ENCODE measurements around the gene TXNL4A. TPM values are rescaled to one million over a fixed set of nuclear protein-coding genes. Genes with fewer than 3 reads are reported as not detected.

Gene TXNL4A
- total RNA-seq, 2 experiments from 2014 or later = 185 to 186 TPM

DNA sequence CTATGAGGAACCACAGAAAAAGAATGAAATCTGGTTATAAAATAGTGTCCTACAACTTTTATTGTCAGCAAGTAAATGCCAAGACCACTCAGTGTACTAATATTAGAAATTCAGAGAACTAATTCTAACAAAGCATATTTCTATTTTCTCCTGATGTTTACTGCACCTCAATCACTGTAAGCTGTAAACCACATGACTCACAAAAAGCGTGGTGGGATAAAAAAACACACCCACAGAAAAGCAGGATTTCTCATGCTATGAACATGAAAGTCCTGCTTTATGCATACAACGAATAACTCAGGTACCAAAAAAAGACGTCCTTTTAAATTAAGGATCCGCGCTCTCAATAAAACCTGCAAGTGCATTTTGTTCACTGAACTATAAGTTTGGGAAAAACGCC lies 797 bp downstream of the TXNL4A start:
- no peak for DNase-seq
- H3K36me3 Mint-ChIP-seq (ENCODE audit: low read depth) = peaks cover 23% of the 10 kb centered on the region
- H3K4me3 Mint-ChIP-seq = peak overlapping the region; percentile 85
- no peaks in the 10 kb centered on the region for H3K9me3 Mint-ChIP-seq
- intact Hi-C loops (cut with micrococcal nuclease) = no loop called here
- CTCF ChIA-PET = interaction anchor here (0.6 to 1.5 kb wide), 4 partner anchors 12 to 123 kb away, joined by 3 to 4 read pairs (median 4); no protein-coding TSS in a partner anchor
- no peaks in the 10 kb centered on the region for H3K27me3 Mint-ChIP-seq (ENCODE audit: low read depth)
- H3K4me1 Mint-ChIP-seq (ENCODE audit: low read depth) = peaks cover 43% of the 10 kb centered on the region
- H3K27ac Mint-ChIP-seq = peak overlapping the region; percentile 85

DNA sequence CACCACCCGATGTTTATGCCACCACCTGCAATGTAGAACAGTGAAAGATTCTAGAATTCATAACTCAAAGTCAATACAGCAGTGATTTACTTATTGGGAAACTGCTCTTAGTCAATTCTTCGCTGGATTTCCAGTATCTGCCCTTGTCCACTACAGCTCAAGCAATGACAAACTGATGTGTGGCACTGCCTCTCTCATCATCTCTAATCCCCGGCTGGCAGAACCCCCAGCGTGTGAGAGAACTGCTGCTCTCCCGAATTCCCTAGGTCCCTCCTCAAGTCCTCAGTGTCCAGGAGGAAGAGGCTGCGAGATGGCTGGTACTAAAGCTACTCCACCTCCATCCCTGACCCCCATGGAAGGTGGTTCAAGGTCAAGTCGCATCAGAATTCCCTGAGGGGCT lies 1.6 kb downstream of the TXNL4A start:
- peaks cover 24% of the 10 kb centered on the region for H3K36me3 Mint-ChIP-seq (ENCODE audit: low read depth)
- no peaks in the 10 kb centered on the region for H3K27me3 Mint-ChIP-seq (ENCODE audit: low read depth)
- H3K27ac Mint-ChIP-seq = peak overlapping the region; percentile 85
- H3K4me1 Mint-ChIP-seq (ENCODE audit: low read depth) = peaks cover 52% of the 10 kb centered on the region
- H3K9me3 Mint-ChIP-seq = no peaks in the 10 kb centered on the region
- peak overlapping the region; percentile 85 for H3K4me3 Mint-ChIP-seq
- CTCF ChIA-PET = interaction anchor here (0.6 to 1.5 kb wide), 3 partner anchors 12 to 123 kb away, joined by 3 to 4 read pairs (median 4); no protein-coding TSS in a partner anchor
- intact Hi-C loops (cut with micrococcal nuclease) = no loop called here
- no peak for DNase-seq

DNA sequence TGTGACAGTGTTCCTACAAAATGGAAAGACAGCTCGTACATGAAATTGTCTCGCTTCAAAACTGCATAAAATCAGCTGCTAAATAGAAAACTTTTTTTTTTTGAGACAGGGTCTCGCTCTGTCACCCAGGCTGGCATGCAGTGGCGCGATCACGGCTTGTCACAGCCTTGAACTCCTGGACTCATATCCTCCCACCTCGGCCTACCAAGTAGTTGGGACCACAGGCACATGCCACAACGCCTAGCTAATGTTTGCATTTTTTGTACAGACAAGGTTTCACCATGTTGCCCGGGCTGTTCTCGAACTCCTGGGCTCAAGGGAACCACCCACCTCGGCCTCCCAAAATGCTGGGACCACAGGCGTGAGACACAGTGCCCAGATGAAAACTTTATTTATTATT lies 3.2 kb downstream of the TXNL4A start:
- peaks cover 24% of the 10 kb centered on the region for H3K36me3 Mint-ChIP-seq (ENCODE audit: low read depth)
- intact Hi-C loops (cut with micrococcal nuclease) = no loop called here

DNA sequence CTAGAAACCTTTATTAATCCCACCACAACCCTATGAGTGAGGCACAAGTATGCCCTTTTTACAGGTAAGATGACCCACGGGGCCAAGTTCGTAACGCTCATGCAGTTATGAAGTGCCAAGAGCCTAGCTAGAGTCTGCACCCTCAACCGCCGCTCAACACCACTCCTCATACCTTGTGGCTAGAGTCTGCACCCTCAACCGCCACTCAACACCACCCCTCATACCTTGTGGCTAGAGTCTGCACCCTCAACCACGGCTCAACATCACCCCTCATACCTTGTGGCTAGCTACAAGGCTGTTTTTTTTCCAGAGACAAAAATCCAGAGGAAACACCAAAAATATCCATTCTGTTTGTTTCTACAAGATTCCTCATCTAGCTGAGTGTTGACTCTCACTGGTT lies 4.6 kb downstream of the TXNL4A start:
- H3K4me3 Mint-ChIP-seq = peak overlapping the region; percentile 2
- H3K27me3 Mint-ChIP-seq (ENCODE audit: low read depth) = no peaks in the 10 kb centered on the region
- H3K36me3 Mint-ChIP-seq (ENCODE audit: low read depth) = peaks cover 31% of the 10 kb centered on the region
- CTCF ChIA-PET = interaction anchor here (0.6 kb wide), 1 partner anchor 29 kb away, joined by 3 read pairs; no protein-coding TSS in a partner anchor
- intact Hi-C loops (cut with micrococcal nuclease) = loop anchor here (2.0 kb wide), 1 partner anchor 171 kb away; no protein-coding TSS in a partner anchor
- H3K9me3 Mint-ChIP-seq = no peaks in the 10 kb centered on the region
- DNase-seq = no peak
- peaks cover 69% of the 10 kb centered on the region for H3K4me1 Mint-ChIP-seq (ENCODE audit: low read depth)
- peak overlapping the region; percentile 51 for H3K27ac Mint-ChIP-seq

More for the DNA sequence above, 3.2 kb downstream of the TXNL4A start:
- H3K9me3 Mint-ChIP-seq = no peaks in the 10 kb centered on the region
- H3K4me1 Mint-ChIP-seq (ENCODE audit: low read depth) = peaks cover 62% of the 10 kb centered on the region
- CTCF ChIA-PET = interaction anchor here (0.6 to 2.2 kb wide), 7 partner anchors 10 to 57 kb away, joined by 3 to 10 read pairs (median 3); partner anchors contain the start of gene HSBP1L1
- DNase-seq = no peak
- H3K27ac Mint-ChIP-seq = no peak overlapping the region
- H3K4me3 Mint-ChIP-seq = no peak overlapping the region
- no peaks in the 10 kb centered on the region for H3K27me3 Mint-ChIP-seq (ENCODE audit: low read depth)

DNA sequence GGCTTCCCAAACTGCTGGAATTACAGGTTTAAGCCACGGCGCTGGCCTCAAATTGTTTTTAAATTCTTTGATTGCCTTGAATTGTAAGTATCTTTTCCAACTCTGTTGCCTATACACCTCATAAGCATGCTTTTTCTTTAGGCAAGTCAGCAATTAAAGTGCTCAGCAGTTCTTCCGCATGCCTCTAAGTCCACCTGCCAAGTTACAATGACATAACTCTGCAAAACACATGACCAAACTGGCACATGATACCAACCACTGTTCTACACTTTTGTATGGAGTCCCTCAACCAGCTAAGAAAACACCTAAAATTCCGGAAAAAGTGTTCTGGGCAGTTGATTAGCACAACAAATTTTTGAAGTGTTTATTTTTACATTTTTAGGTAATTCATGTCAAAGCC lies 5.1 kb downstream of the TXNL4A start:
- intact Hi-C loops (cut with micrococcal nuclease) = loop anchor here (2.0 kb wide), 1 partner anchor 172 kb away; no protein-coding TSS in a partner anchor
- peak overlapping the region; percentile 71 for H3K27ac Mint-ChIP-seq
- H3K4me3 Mint-ChIP-seq = no peak overlapping the region
- no peaks in the 10 kb centered on the region for H3K9me3 Mint-ChIP-seq
- H3K36me3 Mint-ChIP-seq (ENCODE audit: low read depth) = peaks cover 31% of the 10 kb centered on the region
- no peak for DNase-seq
- CTCF ChIA-PET = no interaction called here
- no peaks in the 10 kb centered on the region for H3K27me3 Mint-ChIP-seq (ENCODE audit: low read depth)
- H3K4me1 Mint-ChIP-seq (ENCODE audit: low read depth) = peaks cover 69% of the 10 kb centered on the region

DNA sequence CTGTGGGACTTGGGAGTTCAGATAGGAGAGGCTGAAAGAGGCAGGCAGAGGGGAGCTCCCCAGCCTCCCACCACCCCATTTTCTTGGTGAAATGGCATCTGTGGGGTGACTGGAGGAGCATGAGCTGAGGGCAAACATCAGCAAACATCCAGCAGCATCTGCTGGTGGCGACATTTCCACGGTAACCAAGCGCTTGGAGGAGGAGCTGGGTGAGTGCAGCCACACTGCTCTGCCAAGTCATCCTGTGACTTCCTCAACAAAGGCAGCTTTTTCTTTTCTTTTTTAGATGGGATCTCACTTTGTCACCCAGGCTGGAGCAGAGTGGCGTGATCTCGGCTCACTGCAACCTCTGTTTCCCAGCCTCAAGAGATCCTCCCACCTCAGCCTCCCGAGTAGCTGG lies 5.6 kb downstream of the TXNL4A start:
- intact Hi-C loops (cut with micrococcal nuclease) = loop anchor here (2.0 kb wide), 1 partner anchor 172 kb away; no protein-coding TSS in a partner anchor
- peak; percentile 62 for DNase-seq
- CTCF ChIA-PET = no interaction called here
- H3K9me3 Mint-ChIP-seq = no peaks in the 10 kb centered on the region
- H3K27ac Mint-ChIP-seq = peak overlapping the region; percentile 71
- H3K27me3 Mint-ChIP-seq (ENCODE audit: low read depth) = no peaks in the 10 kb centered on the region
- peak overlapping the region; percentile 29 for H3K4me3 Mint-ChIP-seq
- peaks cover 35% of the 10 kb centered on the region for H3K36me3 Mint-ChIP-seq (ENCODE audit: low read depth)
- peaks cover 74% of the 10 kb centered on the region for H3K4me1 Mint-ChIP-seq (ENCODE audit: low read depth)

DNA sequence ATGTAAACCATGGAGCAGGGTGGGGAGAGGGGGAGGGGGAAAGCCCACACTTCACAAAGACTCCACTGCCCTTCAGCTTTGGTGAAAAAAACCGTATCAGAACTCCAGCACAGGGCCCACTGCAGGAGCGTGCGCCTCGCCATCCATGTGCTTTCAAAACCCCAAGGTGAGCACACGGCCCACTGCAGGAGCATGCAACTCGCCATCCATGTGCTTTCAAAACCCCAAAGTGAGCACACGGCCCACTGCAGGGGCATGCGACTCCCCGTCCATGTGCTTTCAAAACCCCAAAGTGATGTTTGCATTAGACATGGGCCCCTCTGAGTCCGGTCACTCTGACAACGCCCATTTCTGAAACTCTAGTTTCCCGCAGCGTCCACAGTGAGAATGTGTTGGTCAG lies 7.8 kb downstream of the TXNL4A start:
- H3K27me3 Mint-ChIP-seq (ENCODE audit: low read depth) = no peaks in the 10 kb centered on the region
- H3K36me3 Mint-ChIP-seq (ENCODE audit: low read depth) = peaks cover 31% of the 10 kb centered on the region
- H3K4me1 Mint-ChIP-seq (ENCODE audit: low read depth) = peaks cover 63% of the 10 kb centered on the region
- no peak for DNase-seq
- CTCF ChIA-PET = no interaction called here
- intact Hi-C loops (cut with micrococcal nuclease) = no loop called here
- no peaks in the 10 kb centered on the region for H3K9me3 Mint-ChIP-seq
- no peak overlapping the region for H3K27ac Mint-ChIP-seq
- no peak overlapping the region for H3K4me3 Mint-ChIP-seq

DNA sequence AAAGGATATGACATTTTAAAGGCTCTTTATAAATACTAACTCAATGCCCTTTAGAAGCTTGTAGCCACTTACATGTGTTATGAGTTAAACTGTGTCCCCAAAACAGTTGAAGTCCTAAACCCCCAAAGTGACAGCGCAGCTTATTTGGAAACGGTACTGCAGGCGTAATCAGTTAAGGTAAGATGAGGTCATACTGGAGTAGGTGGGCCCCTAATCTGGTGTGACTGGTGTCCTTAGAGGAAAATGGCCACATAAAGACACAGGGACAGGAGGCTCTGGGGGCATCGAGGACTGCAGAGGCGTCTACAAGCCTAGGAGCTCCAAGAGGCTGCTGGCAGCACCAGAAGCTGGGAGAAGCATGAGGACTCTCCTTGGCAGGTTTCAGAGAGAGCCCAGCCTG lies 8.5 kb downstream of the TXNL4A start:
- peak overlapping the region; percentile 18 for H3K27ac Mint-ChIP-seq
- no peak for DNase-seq
- CTCF ChIA-PET = no interaction called here
- intact Hi-C loops (cut with micrococcal nuclease) = no loop called here
- H3K27me3 Mint-ChIP-seq (ENCODE audit: low read depth) = no peaks in the 10 kb centered on the region
- H3K36me3 Mint-ChIP-seq (ENCODE audit: low read depth) = peaks cover 29% of the 10 kb centered on the region
- H3K4me3 Mint-ChIP-seq = no peak overlapping the region
- no peaks in the 10 kb centered on the region for H3K9me3 Mint-ChIP-seq
- peaks cover 56% of the 10 kb centered on the region for H3K4me1 Mint-ChIP-seq (ENCODE audit: low read depth)

DNA sequence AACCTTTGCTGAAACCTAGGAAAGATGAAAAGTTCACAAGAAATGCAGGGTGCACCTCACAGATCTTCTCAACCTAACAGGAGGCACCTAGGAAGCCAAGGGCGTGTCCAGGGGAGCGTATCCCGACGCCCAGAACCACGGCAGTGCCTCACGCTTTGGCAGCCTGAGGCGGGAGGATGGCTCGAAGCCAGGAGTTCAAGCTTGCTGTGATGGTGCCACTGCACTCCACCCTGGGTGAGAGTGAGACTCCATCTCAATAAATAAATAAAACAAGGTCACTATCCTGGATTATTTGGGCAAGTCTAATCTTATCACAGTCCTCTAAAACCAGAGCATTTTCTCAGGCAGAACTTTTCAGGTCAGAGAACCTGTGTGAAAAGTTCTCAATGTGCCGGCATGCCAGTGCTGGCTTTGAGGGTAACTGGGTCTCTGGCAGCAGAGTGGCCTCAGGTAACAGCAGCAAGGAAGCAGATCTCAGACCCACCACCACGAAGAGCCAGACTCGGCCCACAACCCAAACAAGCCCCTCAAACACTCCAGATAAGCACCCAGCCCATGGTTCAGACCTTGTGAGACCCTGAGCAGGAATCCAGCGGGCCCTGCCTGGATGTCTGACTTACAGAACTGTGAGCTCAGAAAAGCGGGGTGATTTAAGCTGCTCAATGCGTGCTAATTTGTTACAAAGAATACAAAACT lies 12.2 kb downstream of the TXNL4A start:
- Mint-ChIP-seq H3K27ac (no peak overlapping the region), H3K36me3 (ENCODE audit: low read depth) (peaks cover 43% of the 10 kb centered on the region), H3K4me1 (ENCODE audit: low read depth) (peaks cover 24% of the 10 kb centered on the region), H3K9me3 (no peaks in the 10 kb centered on the region), H3K4me3 (no peak overlapping the region), H3K27me3 (ENCODE audit: low read depth) (no peaks in the 10 kb centered on the region)
- intact Hi-C loops (cut with micrococcal nuclease) = no loop called here
- DNase-seq = no peak
- CTCF ChIA-PET = interaction anchor here (2.3 kb wide), 1 partner anchor 9 kb away, joined by 10 read pairs; no protein-coding TSS in a partner anchor

DNA sequence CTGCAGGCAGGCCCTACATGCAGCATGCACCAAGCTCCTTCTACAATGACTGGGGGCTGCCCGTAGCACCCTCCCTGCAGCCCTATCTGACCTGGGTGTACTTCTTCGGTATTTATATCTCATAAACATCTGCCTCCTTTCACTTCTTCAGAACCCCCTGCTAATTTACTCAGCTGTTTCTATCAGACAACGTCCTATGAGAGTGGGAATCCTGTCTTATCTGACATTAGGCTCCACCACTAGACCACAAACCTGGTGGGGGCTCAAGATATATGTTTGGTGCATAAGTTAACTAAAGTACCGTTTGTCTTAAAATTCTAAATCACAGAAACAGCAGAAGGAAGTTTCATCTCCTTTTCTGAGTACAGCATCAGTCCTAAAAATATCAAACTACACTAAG lies 13.3 kb downstream of the TXNL4A start:
- no peaks in the 10 kb centered on the region for H3K27me3 Mint-ChIP-seq (ENCODE audit: low read depth)
- no peaks in the 10 kb centered on the region for H3K9me3 Mint-ChIP-seq
- intact Hi-C loops (cut with micrococcal nuclease) = no loop called here
- H3K4me3 Mint-ChIP-seq = no peak overlapping the region
- CTCF ChIA-PET = interaction anchor here (2.3 kb wide), 1 partner anchor 10 kb away, joined by 10 read pairs; no protein-coding TSS in a partner anchor
- DNase-seq = no peak
- peaks cover 15% of the 10 kb centered on the region for H3K4me1 Mint-ChIP-seq (ENCODE audit: low read depth)
- peaks cover 44% of the 10 kb centered on the region for H3K36me3 Mint-ChIP-seq (ENCODE audit: low read depth)
- no peak overlapping the region for H3K27ac Mint-ChIP-seq

DNA sequence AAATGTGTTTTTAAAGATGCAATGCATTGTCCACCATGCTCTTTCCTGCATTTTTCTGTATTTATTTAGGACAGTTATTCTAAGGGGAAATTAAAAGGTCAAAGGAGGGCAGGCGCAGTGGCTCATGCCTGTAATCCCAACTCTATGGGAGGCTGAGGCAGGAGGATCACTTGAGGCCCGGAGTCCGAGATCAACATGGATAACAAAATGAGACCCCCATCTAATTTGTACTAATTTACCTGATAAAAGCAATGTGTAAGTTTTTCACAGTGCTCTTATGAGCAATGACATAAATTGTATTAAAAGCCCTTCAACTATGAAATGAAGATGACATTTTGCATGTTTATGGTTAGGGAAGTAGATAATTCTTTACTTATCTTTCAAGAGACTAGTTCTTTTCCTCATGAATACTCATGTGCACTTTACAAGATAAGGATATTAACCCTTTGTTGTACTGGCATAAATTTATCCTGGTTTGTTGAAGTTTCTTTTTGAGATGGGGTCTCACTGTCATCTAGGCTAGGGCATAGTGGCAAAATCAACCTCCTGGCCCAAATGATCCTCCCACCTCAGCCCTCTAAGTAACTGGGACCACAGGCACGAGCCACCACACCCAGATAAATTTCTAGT lies 14.2 kb downstream of the TXNL4A start:
- Mint-ChIP-seq H3K4me1 (ENCODE audit: low read depth) (peaks cover 10% of the 10 kb centered on the region), H3K9me3 (no peaks in the 10 kb centered on the region), H3K27ac (no peak overlapping the region), H3K4me3 (no peak overlapping the region), H3K27me3 (ENCODE audit: low read depth) (no peaks in the 10 kb centered on the region), H3K36me3 (ENCODE audit: low read depth) (peaks cover 42% of the 10 kb centered on the region)
- intact Hi-C loops (cut with micrococcal nuclease) = no loop called here
- no peak for DNase-seq
- CTCF ChIA-PET = interaction anchor here (2.3 kb wide), 1 partner anchor 11 kb away, joined by 10 read pairs; no protein-coding TSS in a partner anchor

DNA sequence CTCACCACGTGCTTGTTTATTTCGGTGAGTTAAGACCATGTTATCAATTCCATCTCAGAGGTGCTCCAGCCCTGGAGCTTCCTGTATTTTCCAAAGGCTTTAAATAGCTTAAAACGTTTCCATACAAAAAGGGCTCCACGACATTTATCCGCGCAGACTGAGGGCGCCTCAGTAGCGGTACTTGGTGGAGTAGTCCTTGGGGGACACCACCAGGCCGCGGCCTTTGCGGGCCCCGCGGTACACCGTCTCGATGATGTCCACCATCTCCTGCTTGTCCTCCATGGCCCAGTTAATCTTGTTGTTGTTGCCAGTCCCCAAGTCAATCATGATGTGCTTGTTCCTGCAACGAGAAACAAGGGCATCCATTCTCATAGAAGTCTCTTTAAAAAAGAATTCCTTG lies 14.8 kb downstream of the TXNL4A start:
- no peaks in the 10 kb centered on the region for H3K27me3 Mint-ChIP-seq (ENCODE audit: low read depth)
- DNase-seq = no peak
- peaks cover 41% of the 10 kb centered on the region for H3K36me3 Mint-ChIP-seq (ENCODE audit: low read depth)
- CTCF ChIA-PET = no interaction called here
- H3K4me1 Mint-ChIP-seq (ENCODE audit: low read depth) = peaks cover 10% of the 10 kb centered on the region
- H3K9me3 Mint-ChIP-seq = no peaks in the 10 kb centered on the region
- intact Hi-C loops (cut with micrococcal nuclease) = no loop called here
- H3K27ac Mint-ChIP-seq = no peak overlapping the region
- H3K4me3 Mint-ChIP-seq = no peak overlapping the region

All from activated naive CD4-positive, alpha-beta T cell treated with anti-CD3 and anti-CD28 coated beads for 36 hours (primary cell).